RCC 7860 (cell line): Measurements from ENCODE around the gene FSHR.

Source experiments
- DNase-seq: peaks from one replicate; pipeline ENCODE4 v3.0.0-alpha.2; 2015; ENCODE audit warnings: low spot score
- FAIRE-seq: peaks from 2 replicates; lab custom pipeline; 2012; peaks lifted over from hg19 to GRCh38; lab: Jason Lieb, UNC

Gene FSHR

DNA sequence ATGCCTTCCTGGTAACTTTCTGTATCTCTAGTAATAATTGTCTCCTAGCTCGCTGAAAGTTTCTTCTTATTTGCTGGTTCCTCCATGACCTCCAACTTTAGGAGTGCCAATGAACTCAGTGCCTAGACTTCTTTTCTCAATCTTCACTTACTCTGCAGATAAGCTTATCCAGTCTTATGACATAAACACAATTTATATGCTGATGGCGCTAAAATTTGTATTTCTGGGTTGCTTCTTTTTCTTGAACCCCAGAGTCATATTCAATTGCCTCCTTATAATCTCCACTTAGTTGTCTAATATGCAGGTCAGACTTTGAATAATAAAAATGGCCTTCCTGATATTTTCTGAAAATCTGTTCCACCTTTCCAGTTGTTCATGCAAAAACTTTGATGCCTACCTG, 182.5 kb downstream of the FSHR start:
- FAIRE-seq (no peak), DNase-seq (no peak)

DNA sequence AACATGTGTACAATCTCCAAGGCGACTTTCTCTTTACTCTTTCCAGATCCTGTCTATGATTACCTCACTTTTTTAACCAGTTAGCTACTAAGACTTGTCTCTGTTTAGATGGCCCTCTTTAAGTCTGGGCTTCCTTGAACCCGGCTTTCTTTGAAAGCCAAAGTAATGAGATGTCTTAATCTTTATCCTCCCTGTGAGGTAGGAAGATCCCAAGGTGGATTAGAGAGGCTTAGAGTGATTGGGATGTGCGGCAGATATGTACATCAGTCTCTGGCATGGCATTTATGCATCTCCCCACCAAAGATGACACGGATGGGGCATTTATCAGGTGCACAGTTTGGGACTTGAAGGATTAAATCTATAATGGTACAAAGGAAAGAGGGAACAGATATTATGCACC, 186.3 kb downstream of the FSHR start:
- FAIRE-seq, result no peak
- DNase-seq, result no peak

DNA sequence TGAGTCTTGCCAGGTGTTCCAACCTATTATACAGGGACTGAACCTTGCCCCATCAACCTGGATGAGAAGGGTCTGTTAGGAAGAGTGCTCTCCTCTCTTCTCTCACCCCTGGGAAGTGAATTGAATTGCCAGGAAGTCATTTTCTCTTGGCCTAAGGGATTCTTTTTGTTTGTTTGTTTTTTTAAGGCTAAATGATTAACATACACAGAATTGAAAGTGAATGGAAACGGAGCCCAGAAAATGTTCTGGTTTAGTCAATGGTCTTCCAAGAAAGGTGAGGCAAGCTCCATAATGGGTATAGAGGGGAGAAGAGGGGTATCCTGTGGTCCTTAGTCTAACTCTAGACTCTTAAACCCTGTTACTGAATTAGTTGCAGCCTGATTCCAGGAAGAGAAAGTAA, 189.1 kb downstream of the FSHR start:
- FAIRE-seq, result no peak
- DNase-seq, result no peak

DNA sequence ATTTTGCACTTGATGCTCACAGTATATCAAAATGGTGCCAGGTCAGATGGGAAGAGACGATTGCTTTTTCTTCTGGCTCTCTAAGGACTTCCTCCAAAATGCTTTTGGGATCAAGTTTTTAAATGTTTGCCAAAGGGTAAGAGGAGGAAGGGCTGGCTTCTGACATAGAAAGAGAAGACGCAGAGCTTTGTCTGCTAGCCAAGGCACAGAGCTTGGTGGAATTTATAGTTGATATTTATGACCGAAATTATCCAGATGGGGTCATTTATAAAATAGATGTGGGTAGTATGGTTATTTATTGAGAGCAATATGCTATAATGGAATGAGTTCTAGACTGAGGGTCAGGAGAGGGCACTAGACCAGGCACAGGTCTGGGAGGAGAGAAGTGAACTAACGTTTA, 193.3 kb downstream of the FSHR start:
- FAIRE-seq (no peak), DNase-seq (no peak)

DNA sequence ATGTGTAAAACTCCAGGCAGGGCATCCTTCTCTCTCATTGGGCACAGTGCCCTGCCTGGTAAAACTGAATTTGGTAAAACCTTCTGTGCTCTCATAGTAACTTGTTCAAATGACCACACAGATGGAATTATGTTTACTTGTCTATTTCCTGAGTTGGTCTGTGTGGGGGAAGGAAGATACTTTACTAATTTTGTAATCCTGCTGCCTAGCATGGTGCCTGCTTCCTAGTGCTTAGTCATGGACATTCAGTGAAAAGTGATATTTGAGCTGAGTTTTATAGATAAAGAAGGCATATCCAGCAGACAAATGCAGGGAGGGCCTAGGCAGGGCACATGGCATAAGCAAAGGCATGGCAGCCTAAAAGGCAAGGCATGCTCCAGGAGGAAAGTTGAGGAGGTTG, 199.4 kb downstream of the FSHR start:
- no peak for FAIRE-seq

DNA sequence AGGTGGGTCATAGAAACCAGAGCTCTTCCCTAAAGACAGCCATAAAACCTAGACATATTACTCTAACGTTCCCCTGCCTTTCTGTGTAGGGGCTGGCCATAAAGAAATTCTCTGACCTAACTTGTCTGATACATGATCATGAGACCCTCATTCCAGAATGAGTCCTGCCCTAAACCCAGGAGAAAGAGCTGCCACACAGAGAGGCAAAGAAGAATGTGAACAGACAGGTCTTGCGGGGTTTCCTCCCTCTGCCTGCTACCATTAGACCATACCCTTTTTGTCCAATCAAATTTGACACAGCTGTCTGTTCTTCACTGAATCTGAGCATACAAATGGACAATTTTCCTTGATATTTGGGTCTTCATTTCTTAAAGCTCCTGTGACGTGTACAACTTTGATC, 200.0 kb downstream of the FSHR start:
- DNase-seq (no peak), FAIRE-seq (no peak)

More for the DNA sequence above, 199.4 kb downstream of the FSHR start:
- DNase-seq, result no peak

DNA sequence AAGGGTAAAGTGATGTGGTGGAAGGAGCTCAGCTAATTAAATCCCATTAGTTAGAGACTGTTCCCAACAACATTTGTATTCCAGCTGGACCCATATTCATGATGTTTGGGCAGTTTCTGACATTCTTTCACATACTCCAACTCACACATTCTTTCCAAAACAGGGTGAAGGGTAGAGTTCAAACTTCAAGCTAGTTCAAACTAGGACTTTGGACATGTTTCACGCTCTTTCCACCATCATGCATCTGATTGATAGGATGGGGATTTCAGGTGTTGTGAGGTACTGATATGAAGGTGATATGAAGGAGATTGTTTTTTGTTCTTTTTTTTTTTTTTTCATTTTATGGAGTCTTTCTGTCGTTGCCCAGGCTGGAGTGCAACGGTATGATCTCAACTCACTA, 201.7 kb downstream of the FSHR start:
- DNase-seq (no peak), FAIRE-seq (no peak)

DNA sequence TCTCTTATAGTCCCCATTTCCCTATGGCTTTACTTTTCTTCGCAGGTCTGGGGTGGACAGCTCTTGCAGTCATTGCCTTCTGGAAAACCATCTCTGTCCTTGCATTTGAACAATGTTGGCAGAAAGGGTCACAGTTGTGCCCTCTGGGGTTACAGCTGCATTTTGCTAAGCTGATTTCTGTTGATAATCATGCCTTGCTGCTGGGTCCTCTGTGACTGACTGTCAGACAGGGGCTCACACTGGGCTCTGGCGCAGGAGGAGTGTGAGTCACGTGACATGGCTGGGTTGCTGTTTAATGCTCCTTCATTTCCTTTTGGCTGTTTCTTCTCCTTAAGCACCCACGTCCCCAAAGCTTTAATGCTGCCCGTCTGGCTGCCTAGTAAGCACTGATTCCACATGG, 202.2 kb downstream of the FSHR start:
- no peak for DNase-seq
- FAIRE-seq, result no peak

DNA sequence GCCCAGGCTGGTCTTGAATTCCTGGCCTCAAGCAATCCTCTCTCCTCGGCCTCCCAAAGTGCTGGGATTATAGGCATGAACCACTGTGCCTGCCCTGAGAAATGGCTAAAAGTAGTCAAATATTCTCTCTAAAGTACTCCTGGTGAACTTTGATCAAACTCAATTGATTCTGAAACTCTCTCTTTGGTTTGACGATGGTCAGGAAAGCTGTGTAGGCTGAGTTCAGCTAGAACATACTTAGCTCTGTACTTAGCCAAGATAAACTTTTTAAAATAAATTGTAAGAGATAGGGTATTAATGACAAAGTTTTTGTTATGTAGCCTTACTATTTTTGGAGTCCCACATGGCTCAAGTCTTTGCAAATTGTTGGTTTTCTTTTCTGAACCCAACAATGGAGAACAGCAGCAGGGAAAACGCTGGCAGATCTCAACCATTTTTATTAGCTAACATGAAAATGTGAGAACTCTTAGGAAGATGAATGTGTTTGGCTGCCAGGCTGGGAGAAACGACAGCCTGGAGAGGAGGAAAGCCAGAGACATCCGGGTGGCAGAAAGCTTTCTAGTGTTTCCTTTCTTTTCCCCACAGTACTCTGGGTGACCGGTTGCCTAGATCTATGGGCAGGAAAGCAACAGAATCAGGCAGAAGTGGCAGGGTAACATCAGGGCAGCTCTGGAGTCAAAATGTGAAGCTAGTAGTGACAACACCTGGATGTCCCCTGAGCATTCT, 205.8 kb downstream of the FSHR start:
- no peak for DNase-seq
- no peak for FAIRE-seq

DNA sequence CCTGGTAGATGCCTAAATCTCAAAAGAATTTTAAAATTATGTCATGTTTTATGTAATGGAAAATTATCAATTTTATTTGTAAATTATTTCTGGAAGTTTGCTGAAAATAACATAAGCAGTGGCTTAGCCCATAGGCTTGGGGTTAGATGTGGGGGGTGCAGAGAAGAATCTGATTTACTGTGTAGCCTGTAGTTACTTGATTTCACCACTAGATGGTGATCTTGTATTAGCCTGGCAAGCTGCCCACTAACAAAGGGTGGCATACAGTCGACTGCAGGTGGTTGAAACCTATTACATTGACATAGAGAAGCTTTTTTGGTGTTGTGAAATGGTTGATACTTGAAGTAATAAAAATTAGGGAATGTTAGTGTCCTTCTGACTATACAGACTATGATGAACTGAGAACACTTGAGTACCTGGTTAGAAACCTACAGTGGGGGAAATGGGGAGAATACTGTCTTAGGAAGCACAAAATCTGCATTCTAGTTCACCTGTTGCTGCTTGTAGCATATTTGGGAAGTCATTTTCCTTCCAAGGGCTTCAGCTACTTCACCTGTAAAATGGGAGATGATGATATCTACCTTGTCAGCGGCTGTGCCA, 207.8 kb downstream of the FSHR start:
- peak; percentile 55 for DNase-seq
- FAIRE-seq, result peak; percentile 77

DNA sequence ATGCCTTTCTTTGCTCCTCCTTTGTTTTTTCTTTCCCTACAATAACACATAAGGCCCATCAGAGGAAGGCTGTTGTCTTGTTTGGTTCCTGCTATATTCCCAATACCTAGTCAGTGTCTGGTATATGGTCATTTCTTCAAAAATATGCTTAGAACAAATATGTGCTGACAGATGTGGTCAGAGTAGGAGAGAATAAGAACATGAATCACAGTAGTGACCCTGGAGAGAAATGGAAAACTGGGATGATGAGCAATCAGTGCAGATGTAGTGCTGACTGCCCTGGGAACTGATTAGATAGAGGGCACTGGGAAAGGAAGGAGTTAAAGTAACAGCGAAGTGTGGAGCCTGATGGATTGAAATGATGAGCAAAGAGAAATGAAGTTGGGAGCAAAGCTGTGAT, 209.4 kb downstream of the FSHR start:
- FAIRE-seq, result no peak
- no peak for DNase-seq

DNA sequence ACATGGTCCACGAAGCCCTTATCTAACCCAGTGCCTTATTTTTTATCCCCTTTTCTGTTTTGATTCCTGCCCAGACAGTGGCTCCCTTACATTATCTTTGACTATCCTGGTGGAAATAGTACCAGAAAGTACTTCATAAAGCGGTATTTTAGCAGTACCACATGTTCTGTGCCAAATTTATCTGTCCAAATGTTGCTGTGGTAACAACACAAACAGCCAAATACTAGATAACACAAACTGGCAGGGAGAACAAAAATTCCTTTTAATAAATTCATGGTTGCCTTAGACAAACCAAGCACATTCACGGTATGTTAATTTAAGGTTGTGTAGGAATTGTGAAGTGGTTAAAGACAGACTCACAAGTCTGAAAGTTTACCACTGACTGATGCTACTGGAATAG, 210.9 kb downstream of the FSHR start:
- FAIRE-seq, result no peak
- DNase-seq, result no peak

DNA sequence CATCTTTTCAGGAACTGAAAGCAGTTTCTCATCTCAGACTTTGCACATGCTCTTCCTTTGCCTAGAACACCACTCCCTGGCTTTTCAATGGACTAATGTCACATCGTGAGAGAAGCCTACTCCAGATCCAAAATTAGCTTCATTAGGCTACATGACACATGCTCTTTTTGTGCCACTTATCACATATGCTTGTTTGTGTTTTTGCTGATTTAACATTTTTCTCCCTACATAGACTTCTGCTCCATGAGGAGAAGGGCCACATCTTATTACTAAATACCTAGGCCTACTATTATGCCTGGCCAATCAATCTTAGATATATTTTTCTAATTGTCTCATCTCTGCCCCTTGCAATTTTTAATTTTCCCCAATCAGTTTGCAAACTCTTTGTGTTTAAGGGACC, 212.4 kb downstream of the FSHR start:
- FAIRE-seq (no peak), DNase-seq (no peak)

DNA sequence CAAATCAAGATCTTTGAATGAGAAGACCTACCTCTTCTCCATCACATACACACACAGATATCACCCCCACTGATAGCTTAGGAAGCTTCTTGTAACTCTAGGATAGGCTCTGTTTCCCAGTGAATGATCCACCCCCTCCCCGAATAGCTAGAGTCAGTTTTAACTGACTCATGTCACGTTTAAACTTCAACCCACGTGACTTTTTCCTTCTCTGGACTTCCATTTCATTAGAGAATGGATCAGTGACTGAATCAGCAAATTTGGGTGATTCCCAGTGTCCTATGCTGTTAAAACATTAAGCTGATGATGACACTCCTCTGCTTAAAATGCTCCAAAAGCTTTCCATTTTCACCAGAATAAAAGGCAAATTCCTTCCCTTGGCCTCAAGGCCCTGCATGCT, 212.9 kb downstream of the FSHR start:
- FAIRE-seq (no peak), DNase-seq (no peak)

DNA sequence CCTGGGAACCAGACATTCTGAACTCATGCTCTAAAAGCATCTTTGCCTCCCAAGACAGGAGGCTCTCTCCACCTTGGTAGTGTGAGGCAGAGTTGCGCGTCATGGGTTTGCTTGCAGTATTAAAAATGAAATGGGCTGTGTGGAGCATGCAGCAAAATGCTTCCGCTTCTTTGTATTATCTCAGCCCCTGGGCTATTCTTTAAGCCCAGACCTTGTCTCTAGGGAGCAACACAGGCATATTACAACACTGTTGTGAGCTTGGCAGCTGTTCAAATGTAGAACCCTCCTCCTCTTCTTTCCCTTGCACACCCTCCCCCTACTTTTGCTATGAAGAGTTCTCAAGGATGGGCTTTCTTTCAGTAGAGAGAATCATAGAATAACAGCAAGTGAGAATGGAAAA, 213.7 kb downstream of the FSHR start:
- FAIRE-seq, result no peak
- DNase-seq, result no peak

DNA sequence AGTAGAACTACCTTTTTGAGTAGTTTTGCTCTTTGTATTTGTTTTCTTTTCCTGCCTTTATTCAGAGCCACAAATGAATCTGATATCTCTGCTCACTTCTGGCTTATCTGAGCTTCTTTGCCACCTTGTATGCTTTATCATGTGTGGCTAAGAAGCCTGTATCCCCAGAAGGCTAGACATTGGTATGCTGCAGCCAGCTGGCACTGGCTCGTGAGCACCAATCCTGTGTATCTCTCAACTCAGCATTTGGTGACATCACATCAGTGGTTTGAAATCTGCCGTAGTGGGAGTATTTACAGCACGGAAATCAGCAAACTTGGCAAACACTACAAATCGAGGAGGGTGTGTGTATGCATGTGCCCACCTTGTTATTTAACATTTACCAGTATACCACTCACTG, 215.1 kb downstream of the FSHR start:
- FAIRE-seq (no peak), DNase-seq (no peak)

DNA sequence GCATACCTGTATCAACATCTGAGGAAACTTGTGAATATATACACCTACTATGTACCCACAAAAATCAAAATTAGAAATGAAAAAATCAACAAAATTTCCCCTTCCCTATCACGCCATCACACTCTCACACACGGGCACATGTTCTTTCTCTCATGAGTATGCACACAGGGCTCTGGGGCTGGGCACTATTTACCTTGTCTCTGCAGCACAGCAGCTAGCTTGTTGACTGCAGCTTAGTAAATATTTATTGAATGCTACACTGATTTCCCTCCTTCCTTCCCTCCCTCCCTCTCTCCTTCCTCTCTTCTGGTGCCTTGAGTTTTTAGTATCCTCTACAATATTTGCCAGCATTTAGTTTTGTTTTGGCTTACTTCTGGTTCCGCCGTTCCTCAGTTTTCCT, 216.1 kb downstream of the FSHR start:
- DNase-seq (no peak), FAIRE-seq (no peak)

DNA sequence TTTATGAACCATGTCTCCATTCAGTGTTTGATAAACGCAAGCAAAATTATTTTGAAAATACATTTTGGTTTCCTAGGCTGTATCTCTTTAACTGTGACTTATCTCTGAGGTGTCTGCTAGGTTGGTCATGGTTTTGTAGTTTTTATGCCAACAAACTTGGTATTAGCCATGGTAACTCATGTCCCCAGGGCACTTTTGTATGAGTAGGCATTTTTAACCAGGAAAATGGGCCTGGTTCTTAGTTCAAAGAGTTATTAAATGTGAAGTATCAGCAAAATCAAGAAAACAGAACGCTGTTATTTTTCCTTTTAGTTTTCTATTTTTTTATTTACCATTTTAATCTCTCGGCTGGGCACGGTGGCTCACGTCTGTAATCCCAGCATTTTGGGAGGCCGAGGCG, 219.5 kb downstream of the FSHR start:
- FAIRE-seq, result no peak
- DNase-seq, result no peak

DNA sequence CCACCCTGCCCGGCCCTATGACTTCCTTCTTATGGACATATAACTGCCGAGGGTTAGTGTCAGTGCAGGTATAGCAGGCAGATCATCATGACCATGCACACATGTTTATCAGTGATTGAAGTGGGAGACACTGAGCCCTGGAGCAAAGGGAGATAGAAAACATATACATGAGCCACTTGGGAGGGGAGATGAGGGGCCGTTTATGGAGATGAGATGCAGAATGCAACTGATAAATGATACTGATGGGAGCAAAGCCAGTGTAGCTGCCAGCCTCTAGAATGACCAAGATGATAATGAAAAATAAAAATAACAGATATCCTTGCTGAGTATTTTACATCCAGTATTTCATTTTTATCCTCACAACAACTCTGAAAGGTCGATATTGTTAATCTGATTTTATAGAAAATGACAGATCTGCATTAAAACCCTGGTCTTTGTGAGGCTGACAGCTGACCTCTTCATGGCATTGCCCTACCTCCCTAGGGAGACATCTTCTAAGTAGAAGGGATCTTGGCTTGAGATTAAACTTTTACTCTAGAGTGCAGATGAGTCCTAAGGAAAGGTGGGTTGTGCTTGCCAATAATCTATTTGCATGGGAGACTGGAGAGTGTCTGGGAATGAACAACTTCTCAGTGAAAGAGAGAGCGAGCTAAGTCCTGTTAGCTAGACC, 220.4 kb downstream of the FSHR start:
- no peak for DNase-seq

DNA sequence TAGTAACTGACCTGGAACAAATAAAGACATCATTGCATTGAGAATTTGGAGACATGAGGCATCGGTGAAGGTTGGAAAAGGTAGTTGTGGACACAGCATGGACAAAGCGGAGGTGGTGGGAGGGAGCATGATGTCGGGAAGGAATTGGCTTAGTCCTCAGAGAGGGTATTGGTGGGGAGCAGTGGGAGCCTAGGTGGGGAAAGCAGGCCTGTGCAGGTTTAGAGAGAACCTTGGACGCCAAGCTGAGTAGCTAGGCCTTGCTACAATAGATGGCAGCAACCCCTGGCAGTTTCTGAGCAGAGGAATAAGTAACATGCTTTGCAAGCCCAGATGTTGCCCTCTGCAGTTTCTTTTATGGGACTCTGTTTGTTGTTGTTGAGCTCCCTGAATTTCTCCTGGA, 221.6 kb downstream of the FSHR start:
- DNase-seq, result no peak

More for the DNA sequence above, 220.4 kb downstream of the FSHR start:
- FAIRE-seq, result no peak

DNA sequence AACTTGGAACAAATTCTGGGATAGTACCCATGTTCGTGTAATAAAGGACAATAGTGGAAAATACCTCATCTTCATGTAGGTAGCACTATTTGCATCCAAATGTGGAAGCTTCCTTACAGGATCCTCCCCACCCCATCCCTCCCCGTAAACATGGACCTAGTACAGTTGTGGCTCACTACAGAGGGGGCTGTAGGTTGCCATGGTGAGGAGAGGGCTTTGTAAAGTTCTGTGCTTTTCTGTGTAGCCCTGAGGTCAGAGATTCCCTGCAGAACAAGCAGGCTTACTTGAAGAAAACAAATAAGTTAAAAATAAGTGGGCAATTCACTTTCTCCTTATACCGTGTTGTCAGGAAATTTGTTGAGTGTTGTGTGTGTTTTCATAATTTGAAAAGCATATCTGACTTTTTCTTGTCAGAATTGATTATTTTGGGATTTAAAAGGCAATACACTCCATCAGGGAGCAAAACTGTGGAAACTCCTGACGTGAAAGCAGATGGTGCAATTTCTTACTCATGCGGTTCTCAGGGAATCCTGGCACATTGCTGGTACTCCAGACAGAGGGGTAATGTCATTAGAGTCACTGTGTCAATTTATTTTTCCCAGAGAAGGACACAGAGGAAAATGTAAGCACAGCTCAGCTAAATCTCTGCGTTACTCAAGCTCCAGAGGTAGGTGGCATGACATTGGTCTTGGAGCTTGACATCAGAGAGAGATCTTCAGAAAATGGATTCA, 224.6 kb downstream of the FSHR start:
- no peak for FAIRE-seq
- DNase-seq, result no peak

More for the DNA sequence above, 221.6 kb downstream of the FSHR start:
- FAIRE-seq, result no peak

DNA sequence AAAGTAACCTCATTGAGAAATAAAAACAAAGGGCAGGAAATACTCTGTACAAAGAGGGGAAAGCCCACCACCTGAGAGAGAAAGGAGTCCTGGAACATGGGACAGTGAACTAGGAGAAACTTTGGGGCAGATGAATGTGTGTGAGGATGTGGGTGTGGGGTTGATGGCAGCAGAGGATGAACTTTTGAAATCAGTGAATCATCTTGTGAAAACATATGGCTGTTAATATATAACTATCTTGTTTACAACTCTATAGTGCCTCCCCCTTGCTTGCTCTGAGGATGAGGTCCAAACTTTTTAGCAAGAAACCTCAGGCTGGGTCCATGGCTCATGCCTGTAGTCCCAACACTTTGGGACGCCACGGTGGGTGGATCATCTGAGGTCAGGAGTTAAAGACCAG, 227.0 kb downstream of the FSHR start:
- no peak for FAIRE-seq
- no peak for DNase-seq
